ENCODE results near the gene CD9.
"Not testable (repeated sequence)": the region's sequence is repeated elsewhere in the genome, so short reads cannot be mapped to it uniquely, and the experiment has no call there.

Gene CD9

DNA sequence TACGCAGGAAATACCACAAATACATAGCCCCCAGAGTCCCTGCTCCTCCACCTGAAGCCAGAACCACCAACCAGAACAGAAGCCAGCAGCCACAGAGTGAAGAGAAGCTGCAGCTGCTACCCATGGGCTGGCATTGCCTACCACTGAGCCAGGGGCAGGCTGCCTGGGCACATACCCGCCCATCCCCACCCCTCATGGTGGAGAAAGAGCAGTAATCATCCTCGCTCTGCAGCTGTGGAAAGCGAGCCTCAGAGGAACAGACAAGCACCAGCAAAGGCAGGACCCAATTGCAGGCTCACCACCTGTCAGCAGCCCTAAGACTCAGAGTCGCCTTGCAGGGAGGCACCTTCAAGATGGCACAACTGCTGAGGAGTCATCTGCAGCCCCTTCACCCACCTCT, 11.2 kb upstream of the CD9 start:
- ATAC-seq = no peak
- TF ChIP-seq ZC3H10 (CRISPR knock-in tag; IDR thresholded peaks at IDR 0.05) (no peak), ZFP30 (CRISPR knock-in tag; IDR thresholded peaks at IDR 0.05) (no peak), CSDC2 (CRISPR knock-in tag; IDR thresholded peaks at IDR 0.05) (no peak), ZFP3 (CRISPR knock-in tag; IDR thresholded peaks at IDR 0.05) (no peak), TCF4 (CRISPR knock-in tag; IDR thresholded peaks at IDR 0.05; ENCODE audit: borderline replicate concordance) (no peak), OSR1 (CRISPR knock-in tag; IDR thresholded peaks at IDR 0.05) (no peak), TOX (CRISPR knock-in tag; IDR thresholded peaks at IDR 0.05; ENCODE audit: borderline replicate concordance) (no peak), ZNF565 (CRISPR knock-in tag; conservative IDR thresholded peaks at IDR 0.05; ENCODE audit: low read depth) (no peak), PPARA (CRISPR knock-in tag; IDR thresholded peaks at IDR 0.05; ENCODE audit: borderline replicate concordance) (no peak)
- TF ChIP-seq, protein P1, sequence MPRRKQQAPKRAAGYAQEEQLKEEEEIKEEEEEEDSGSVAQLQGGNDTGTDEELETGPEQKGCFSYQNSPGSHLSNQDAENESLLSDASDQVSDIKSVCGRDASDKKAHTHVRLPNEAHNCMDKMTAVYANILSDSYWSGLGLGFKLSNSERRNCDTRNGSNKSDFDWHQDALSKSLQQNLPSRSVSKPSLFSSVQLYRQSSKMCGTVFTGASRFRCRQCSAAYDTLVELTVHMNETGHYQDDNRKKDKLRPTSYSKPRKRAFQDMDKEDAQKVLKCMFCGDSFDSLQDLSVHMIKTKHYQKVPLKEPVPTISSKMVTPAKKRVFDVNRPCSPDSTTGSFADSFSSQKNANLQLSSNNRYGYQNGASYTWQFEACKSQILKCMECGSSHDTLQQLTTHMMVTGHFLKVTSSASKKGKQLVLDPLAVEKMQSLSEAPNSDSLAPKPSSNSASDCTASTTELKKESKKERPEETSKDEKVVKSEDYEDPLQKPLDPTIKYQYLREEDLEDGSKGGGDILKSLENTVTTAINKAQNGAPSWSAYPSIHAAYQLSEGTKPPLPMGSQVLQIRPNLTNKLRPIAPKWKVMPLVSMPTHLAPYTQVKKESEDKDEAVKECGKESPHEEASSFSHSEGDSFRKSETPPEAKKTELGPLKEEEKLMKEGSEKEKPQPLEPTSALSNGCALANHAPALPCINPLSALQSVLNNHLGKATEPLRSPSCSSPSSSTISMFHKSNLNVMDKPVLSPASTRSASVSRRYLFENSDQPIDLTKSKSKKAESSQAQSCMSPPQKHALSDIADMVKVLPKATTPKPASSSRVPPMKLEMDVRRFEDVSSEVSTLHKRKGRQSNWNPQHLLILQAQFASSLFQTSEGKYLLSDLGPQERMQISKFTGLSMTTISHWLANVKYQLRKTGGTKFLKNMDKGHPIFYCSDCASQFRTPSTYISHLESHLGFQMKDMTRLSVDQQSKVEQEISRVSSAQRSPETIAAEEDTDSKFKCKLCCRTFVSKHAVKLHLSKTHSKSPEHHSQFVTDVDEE (CRISPR knock-in tag; IDR thresholded peaks at IDR 0.05) = no peak
- TF ChIP-seq, protein P2, sequence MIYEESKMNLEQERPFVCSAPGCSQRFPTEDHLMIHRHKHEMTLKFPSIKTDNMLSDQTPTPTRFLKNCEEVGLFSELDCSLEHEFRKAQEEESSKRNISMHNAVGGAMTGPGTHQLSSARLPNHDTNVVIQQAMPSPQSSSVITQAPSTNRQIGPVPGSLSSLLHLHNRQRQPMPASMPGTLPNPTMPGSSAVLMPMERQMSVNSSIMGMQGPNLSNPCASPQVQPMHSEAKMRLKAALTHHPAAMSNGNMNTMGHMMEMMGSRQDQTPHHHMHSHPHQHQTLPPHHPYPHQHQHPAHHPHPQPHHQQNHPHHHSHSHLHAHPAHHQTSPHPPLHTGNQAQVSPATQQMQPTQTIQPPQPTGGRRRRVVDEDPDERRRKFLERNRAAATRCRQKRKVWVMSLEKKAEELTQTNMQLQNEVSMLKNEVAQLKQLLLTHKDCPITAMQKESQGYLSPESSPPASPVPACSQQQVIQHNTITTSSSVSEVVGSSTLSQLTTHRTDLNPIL (CRISPR knock-in tag; IDR thresholded peaks at IDR 0.05; ENCODE audit: low read depth) = no peak
- TF ChIP-seq, protein P3, sequence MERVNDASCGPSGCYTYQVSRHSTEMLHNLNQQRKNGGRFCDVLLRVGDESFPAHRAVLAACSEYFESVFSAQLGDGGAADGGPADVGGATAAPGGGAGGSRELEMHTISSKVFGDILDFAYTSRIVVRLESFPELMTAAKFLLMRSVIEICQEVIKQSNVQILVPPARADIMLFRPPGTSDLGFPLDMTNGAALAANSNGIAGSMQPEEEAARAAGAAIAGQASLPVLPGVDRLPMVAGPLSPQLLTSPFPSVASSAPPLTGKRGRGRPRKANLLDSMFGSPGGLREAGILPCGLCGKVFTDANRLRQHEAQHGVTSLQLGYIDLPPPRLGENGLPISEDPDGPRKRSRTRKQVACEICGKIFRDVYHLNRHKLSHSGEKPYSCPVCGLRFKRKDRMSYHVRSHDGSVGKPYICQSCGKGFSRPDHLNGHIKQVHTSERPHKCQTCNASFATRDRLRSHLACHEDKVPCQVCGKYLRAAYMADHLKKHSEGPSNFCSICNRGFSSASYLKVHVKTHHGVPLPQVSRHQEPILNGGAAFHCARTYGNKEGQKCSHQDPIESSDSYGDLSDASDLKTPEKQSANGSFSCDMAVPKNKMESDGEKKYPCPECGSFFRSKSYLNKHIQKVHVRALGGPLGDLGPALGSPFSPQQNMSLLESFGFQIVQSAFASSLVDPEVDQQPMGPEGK (CRISPR knock-in tag; IDR thresholded peaks at IDR 0.05; ENCODE audit: borderline replicate concordance) = no peak

DNA sequence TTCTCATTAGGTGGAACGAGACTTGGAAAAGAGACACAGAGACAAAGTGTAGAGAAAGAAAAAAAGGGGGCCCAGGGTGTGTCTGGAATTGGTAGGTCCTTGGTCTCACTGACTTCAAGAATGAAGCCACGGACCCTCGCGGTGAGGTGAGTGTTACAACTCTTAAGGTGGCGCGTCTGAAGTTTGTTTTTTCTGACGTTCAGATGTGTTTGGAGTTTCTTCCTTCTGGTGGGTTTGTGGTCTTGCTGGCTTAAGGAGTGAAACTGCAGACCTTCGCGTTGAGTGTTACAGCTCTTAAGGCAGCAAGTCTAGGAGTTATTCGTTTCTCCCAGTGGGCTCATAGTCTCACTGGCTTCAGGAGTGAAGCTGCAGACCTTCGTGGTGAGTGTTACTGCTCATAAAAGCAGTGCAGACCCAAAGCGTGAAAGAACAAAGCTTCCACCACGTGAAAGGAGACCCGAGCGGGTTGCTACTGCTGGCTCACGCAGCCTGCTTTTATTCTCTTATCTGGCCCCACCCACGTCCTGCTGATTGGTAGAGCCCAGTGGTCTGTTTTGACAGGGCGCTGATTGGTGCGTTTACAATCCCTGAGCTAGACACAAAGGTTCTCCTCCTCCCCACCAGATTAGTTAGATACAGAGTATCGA, 10.1 kb upstream of the CD9 start:
- ATAC-seq = not testable (repeated sequence)

DNA sequence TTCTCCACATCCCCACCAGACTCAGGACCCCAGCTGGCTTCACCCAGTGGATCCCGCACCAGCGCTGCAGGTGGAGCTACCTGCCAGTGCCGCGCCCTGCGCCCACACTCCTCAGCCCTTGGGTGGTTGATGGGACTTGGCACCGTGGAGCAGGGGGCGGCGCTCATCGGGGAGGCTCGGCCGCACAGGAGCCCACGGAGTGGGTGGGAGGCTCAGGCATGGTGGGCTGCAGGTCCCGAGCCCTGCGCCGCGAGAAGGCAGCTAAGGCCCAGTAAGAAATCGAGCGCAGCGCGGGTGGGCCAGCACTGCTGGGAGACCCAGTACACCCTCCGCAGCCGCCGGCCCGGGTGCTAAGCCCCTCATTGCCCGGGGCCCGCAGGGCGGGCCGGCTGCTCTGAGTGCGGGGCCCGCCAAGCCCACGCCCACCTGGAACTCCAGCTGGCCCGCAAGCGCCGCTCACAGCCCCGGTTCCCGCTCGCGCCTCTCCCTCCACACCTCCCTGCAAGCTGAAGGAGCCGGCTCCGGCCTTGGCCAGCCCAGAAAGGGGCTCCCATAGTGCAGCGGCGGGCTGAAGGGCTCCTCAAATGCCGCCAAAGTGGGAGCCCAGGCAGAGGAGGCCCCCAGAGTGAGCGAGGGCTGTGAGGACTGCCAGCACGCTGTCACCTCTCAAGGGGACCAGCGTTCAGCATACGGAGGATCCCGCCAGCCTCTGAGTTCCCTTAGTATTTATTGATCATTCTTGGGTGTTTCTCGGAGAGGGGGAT, 9.3 kb upstream of the CD9 start:
- not testable (repeated sequence) for ATAC-seq

DNA sequence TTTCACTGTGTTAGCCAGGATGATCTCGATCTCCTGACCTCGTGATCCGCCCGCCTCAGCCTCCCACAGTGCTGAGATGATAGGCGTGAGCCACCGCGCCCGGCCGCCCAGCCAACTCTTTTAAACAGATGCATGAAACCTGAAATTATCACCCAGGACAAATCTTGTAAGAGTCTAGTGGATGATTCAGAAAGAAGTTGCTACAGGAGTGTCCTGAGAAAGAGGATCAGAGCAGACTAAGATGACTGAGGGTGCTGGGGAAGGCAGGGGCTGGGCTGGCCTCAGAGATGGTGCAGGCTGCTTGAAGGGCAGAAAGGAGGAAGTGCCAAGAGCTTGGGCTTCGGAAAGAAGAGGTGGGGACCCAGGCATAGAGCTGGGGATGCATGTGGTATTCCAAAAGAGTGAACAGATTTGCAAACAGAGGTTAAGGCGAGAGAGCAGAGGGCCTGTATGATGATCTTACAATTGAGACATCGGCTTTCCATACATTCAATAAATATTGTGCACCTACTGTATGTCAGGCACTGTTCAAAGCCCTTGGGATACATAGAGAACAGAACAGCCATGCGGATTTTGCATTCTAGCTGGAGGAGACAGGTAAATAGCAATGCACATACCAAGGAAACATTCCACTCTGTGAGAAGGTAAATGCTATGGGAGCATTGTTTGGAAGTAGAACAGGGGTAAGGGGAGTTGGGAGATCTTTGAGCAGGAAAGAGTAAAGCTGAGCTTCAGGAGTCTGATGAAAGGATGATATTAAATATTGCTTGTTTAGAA, 7.4 kb upstream of the CD9 start:
- TF ChIP-seq PPARA (CRISPR knock-in tag; IDR thresholded peaks at IDR 0.05; ENCODE audit: borderline replicate concordance) (no peak), ZNF70 (CRISPR knock-in tag; IDR thresholded peaks at IDR 0.05) (no peak), ISL1 (CRISPR knock-in tag; IDR thresholded peaks at IDR 0.05) (no peak), ZNF8 (CRISPR knock-in tag; IDR thresholded peaks at IDR 0.05) (no peak), RARB (CRISPR knock-in tag; IDR thresholded peaks at IDR 0.05) (no peak), BACH2 (CRISPR knock-in tag; IDR thresholded peaks at IDR 0.05; ENCODE audit: borderline replicate concordance) (no peak), OSR1 (CRISPR knock-in tag; IDR thresholded peaks at IDR 0.05) (no peak)
- ATAC-seq = no peak

DNA sequence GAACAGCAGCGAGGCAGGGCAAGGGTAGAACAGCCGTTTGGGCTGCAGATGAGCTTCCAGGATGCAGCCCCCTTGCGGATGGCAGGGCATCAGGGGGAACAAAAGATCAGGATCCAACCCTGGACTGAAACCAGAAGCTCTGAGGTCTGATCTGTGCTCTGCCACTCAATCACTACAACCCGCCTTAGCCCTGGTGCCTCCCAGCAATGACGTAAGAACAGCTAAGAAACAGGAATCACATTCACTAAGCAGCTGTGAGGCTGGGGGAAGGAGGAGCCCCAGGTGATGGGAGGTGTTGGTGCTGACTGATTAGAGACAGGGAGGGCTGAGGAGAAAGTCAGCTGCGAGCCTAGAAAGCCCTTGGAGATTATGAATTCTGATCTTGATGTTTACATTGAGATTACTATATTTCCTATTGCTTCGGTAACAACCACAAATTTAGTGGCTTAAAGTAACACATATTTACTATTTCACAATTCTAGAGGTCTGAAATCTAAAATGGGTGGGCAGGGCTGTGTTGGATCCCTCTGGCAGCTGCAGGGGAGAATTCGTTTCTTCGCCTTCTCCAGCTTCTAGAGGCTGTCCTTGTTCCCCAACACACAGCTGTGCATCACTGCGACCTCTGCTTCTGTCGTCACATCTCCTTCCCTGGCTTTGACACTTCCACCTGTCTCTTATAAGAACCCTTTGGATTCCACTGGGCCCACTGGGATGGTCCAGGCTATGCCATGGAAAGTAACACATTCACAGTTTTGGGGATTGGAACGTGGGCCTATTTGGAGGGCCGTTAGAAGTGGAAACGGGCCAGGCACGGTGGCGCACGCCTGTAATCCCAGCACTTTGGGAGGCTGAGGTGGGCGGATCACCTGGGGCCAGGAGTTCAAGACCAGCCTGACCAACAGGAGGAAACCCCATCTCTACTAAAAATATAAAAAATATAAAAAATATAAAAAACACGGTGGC, 6.1 kb upstream of the CD9 start:
- no peak for ATAC-seq
- TF ChIP-seq, protein P3 (CRISPR knock-in tag; IDR thresholded peaks at IDR 0.05; ENCODE audit: borderline replicate concordance) = no peak
- TF ChIP-seq ZNF8 (CRISPR knock-in tag; IDR thresholded peaks at IDR 0.05) (no peak), ZC3H10 (CRISPR knock-in tag; IDR thresholded peaks at IDR 0.05) (no peak), SNAI2 (CRISPR knock-in tag; IDR thresholded peaks at IDR 0.05) (no peak), OSR1 (CRISPR knock-in tag; IDR thresholded peaks at IDR 0.05) (no peak), ZNF565 (CRISPR knock-in tag; conservative IDR thresholded peaks at IDR 0.05; ENCODE audit: low read depth) (no peak), TCF4 (CRISPR knock-in tag; IDR thresholded peaks at IDR 0.05; ENCODE audit: borderline replicate concordance) (no peak), ARNTL (CRISPR knock-in tag; IDR thresholded peaks at IDR 0.05; ENCODE audit: borderline replicate concordance, low read depth) (no peak), GLIS3 (CRISPR knock-in tag; IDR thresholded peaks at IDR 0.05) (no peak)
- TF ChIP-seq, protein P2 (CRISPR knock-in tag; IDR thresholded peaks at IDR 0.05; ENCODE audit: low read depth) = no peak

Data from SK-N-SH treated with all-trans-retinoic acid at 6 μM for 48 hours (cell line).